HepG2 (cell line): Measurements from ENCODE around the gene PROM2. TPM values are rescaled to one million over a fixed set of nuclear protein-coding genes. Genes with fewer than 3 reads are reported as not detected.

ENCODE experiments used
- ATAC-seq: fragments of 200-7000 bp; cut with Tn5 transposase; 3 replicates; pipeline ENCODE4 v1.9.1; 2020; ENCODE audit warnings: mild to moderate bottlenecking, moderate library complexity
- BruUV-seq: library from RNA; stranded (reverse); fragments of 400-500 nt; replicated peaks from 2 replicates; lab custom pipeline; 2021; lab: Mats Ljungman, UMichigan
- CTCF ChIA-PET: fragments of 300-600 bp; formaldehyde crosslinking; extraction: SDS; loops from one replicate; lab custom pipeline; 2021; ENCODE audit warnings: low total read pairs, inconsistent platforms, low intra/inter-chr PET ratio; lab: Yijun Ruan, JAX
- POLR2A ChIA-PET: fragments of 350-600 bp; sonication (Branson Sonifier 250); formaldehyde crosslinking; loops from one replicate; lab custom pipeline; 2020; ENCODE audit warnings: antibody characterized with exemption, inconsistent platforms; lab: Yijun Ruan, JAX
- DNase-seq: peaks from one replicate; pipeline ENCODE4 v3.0.0-alpha.2; 2015; ENCODE audit warnings: low spot score
- FAIRE-seq: peaks from 3 replicates; lab custom pipeline; 2011; peaks lifted over from hg19 to GRCh38; lab: Jason Lieb, UNC
- H2AFZ ChIP-seq: one replicate; pipeline ENCODE4 v1.6.1; 2011; ENCODE audit warnings: low read length, inconsistent platforms
- H3K27ac ChIP-seq: fragments of 300-600 bp; 3 replicates; pipeline ENCODE4 v1.8.0; 2011; ENCODE audit warnings: mixed run types, mild to moderate bottlenecking, mixed read lengths, low read length, inconsistent platforms; ENCODE audit not compliant: insufficient read depth; ENCODE audit errors: extremely low read length
- H3K27me3 ChIP-seq, 2 experiments: fragments of 200-600 bp in 1 of 2; 2 replicates in 1 of 2; 3 replicates in 1 of 2; pipeline versions ENCODE4 v1.6.0 to v1.8.0; 2011; ENCODE audit warnings: low read length in 2 of 2, mild to moderate bottlenecking in 2 of 2, moderate library complexity in 2 of 2, inconsistent platforms in 1 of 2; ENCODE audit not compliant: insufficient read depth in 2 of 2, control insufficient read depth in 1 of 2
- H3K36me3 ChIP-seq, 2 experiments: fragments of 200-600 bp in 1 of 2; replicated peaks in 1 of 2; 2 replicates in 1 of 2; 3 replicates in 1 of 2; pipeline versions ENCODE4 v1.5.1 to v1.8.0; 2011; ENCODE audit warnings: low read length in 2 of 2, inconsistent platforms in 1 of 2; ENCODE audit not compliant: insufficient read depth in 2 of 2, control insufficient read depth in 1 of 2
- H3K4me1 ChIP-seq: 2 replicates; pipeline ENCODE4 v1.5.1; 2012; ENCODE audit warnings: low read length, inconsistent platforms; ENCODE audit not compliant: insufficient read depth
- H3K4me2 ChIP-seq: 2 replicates; pipeline ENCODE4 v1.6.0; 2011; ENCODE audit warnings: low read depth, low read length, inconsistent platforms
- H3K4me3 ChIP-seq, 3 experiments: fragments of 200-600 bp in 1 of 3; sonication (generic), shearing (Covaris generic) in 1 of 3; replicated peaks in 1 of 3; 2 replicates each; pipeline ENCODE4 v1.5.1; 2011 to 2016; ENCODE audit warnings: low read length in 3 of 3, inconsistent platforms in 2 of 3, low read depth in 2 of 3, mild to moderate bottlenecking in 2 of 3, control low read depth in 1 of 3, mixed read lengths in 1 of 3; ENCODE audit not compliant: insufficient read depth in 1 of 3
- H3K79me2 ChIP-seq: one replicate; pipeline ENCODE4 v1.6.1; 2011; ENCODE audit warnings: low read length, inconsistent platforms; ENCODE audit not compliant: insufficient read depth
- H3K9ac ChIP-seq: 2 replicates; pipeline ENCODE4 v1.6.0; 2011; ENCODE audit warnings: mild to moderate bottlenecking, low read depth, low read length, inconsistent platforms; ENCODE audit not compliant: insufficient read depth
- H3K9me3 ChIP-seq: 2 replicates; pipeline ENCODE4 v1.5.1; 2012; ENCODE audit warnings: mild to moderate bottlenecking, low read length
- H4K20me1 ChIP-seq: 2 replicates; pipeline ENCODE4 v1.6.0; 2011; ENCODE audit warnings: inconsistent platforms, mild to moderate bottlenecking, low read length, moderate library complexity; ENCODE audit not compliant: insufficient read depth
- FOXO1 ChIP-seq: sonication (generic); formaldehyde crosslinking; IDR thresholded peaks from 2 replicates; pipeline ENCODE4 v1.4.0; 2020; ENCODE audit warnings: missing genetic modification reagents
- JUND ChIP-seq: sonication (generic); formaldehyde crosslinking; IDR thresholded peaks from 2 replicates; pipeline ENCODE4 v1.8.0; 2022; ENCODE audit warnings: mild to moderate bottlenecking, missing genetic modification reagents
- ZFP62 ChIP-seq: sonication (generic); formaldehyde crosslinking; IDR thresholded peaks from 2 replicates; pipeline ENCODE4 v1.4.0; 2020; ENCODE audit warnings: missing genetic modification reagents
- ZNF276 ChIP-seq: sonication (generic); formaldehyde crosslinking; IDR thresholded peaks from 2 replicates; pipeline ENCODE4 v1.4.0; 2020; ENCODE audit warnings: mild to moderate bottlenecking, low read depth, missing genetic modification reagents
- ZNF362 ChIP-seq: sonication (generic); formaldehyde crosslinking; IDR thresholded peaks from 2 replicates; pipeline ENCODE4 v1.4.0; 2020; ENCODE audit warnings: missing genetic modification reagents, mild to moderate bottlenecking, borderline replicate concordance
- WGBS: methylation state at CpG from one replicate; pipeline ENCODE4 v1.1.6; 2017; ENCODE audit warnings: low lambda C conversion rate; 5-methylcytosine and 5-hydroxymethylcytosine counted together
- in situ Hi-C: cut with HindIII; loops from 2 replicates; pipeline ENCODE4 v1.10.0; 2017; ENCODE audit warnings: low pct_unique_long_range_greater_than_20kb; ENCODE audit not compliant: extremely low pct_ligation_motif_present
- intact Hi-C: fragments of 100-400 bp; cut with micrococcal nuclease; formaldehyde crosslinking; loops from one replicate; pipeline ENCODE4 v1.10.0; 2022; ENCODE audit not compliant: unreplicated experiment
- polyA plus RNA-seq, 8 experiments: library from polyadenylated mRNA; depleted of rRNA in 3 of 8; stranded (reverse) in 7 of 8; unstranded in 1 of 8; fragments of >200 nt; fragmentation: Illumina TruSeq in 4 of 8; extraction: Trizol in 4 of 8; gene quantifications; 2 replicates each; pipeline versions ENCODE4 v1.2.1 to v1.2.3, GENCODE V29; 2011 to 2016; ENCODE audit warnings: low read depth in 4 of 8, missing spikeins in 1 of 8, mixed read lengths in 1 of 8; ENCODE audit not compliant: insufficient read depth in 1 of 8
- total RNA-seq, 5 experiments: library from RNA; depleted of rRNA; stranded (reverse); fragments of >200 nt; fragmentation: Illumina TruSeq; extraction: Trizol; gene quantifications; 2 replicates each; pipeline ENCODE4 v1.2.3, GENCODE V29; 2016; ENCODE audit warnings: low read depth in 1 of 5

The PROM2 gene
- total and polyA plus RNA-seq, 2 of the 13 experiments (the other 11 are each of a cell fraction or from before 2014, with no cell fraction given), result not detected

GRCh38 chr2:95260028-95261023 is 13.9 kb upstream of the PROM2 start:
- Histone ChIP-seq H3K9ac (no peak overlapping the region), H3K27me3 (peaks cover 0 to 15% of the 10 kb centered on the region in 2 experiments; a peak in 2 of 5 replicates), H3K4me3 (no peak overlapping the region), H3K36me3 (no peaks in the 10 kb centered on the region), H3K27ac (no peak overlapping the region), H3K4me1 (no peaks in the 10 kb centered on the region), H3K4me2 (no peak overlapping the region), H4K20me1 (no peaks in the 10 kb centered on the region), H3K9me3 (no peaks in the 10 kb centered on the region), H2AFZ (no peak overlapping the region), H3K79me2 (no peaks in the 10 kb centered on the region)
- WGBS, result under 1% methylated on average over 7 of the region's 8 CpGs
- TF ChIP-seq ZNF276 (CRISPR knock-in tag) (no peak), JUND (CRISPR knock-in tag) (no peak), ZNF362 (CRISPR knock-in tag) (no peak), FOXO1 (CRISPR knock-in tag) (no peak), ZFP62 (CRISPR knock-in tag) (no peak)
- ChIA-PET CTCF (no interaction called here), POLR2A (no interaction called here)
- DNase-seq, result no peak
- intact Hi-C loops (no loop called here), in situ Hi-C loops (no loop called here)
- ATAC-seq, result no peak
- no TSS peak for BruUV-seq
- FAIRE-seq, result no peak
